GM19240 (cell line): ENCODE data around the gene KDM4C.
"Not testable (repeated sequence)": the region's sequence is repeated elsewhere in the genome, so short reads cannot be mapped to it uniquely, and the experiment has no call there.

Experiments used
- DNase-seq: peaks from one replicate; pipeline ENCODE4 v3.0.0; 2011; ENCODE audit warnings: low spot score; ENCODE audit not compliant: insufficient read length

Gene KDM4C

GRCh38 chr9:6929441-6930215 lies 171.9 kb downstream of the KDM4C start:
- DNase-seq: no peak

- DNase-seq: no peak
Measured at GRCh38 chr9:6930827-6931226, 173.1 kb downstream of the KDM4C start.

- DNase-seq: no peak
Measured at GRCh38 chr9:6931913-6932312, 174.1 kb downstream of the KDM4C start.

DNA sequence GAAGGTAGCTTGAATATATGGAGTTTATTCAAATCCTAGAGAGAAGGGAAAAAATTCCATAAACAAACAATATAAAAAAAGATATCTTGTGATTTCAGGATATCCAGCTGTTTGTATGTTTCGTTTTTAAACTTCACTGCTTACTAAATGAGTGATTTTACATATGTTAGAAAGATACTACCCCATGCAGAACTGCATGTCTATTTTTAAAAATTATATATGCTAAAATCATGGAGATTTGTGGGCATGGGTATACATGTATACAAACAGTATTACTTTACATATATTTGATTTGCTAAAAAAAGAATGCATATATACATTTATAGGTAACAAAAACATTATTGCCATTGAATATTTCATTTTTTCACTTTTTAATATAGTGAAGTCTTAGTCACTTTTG lies 178.3 kb downstream of the KDM4C start:
- DNase-seq: no peak

- no peak for DNase-seq
Measured at GRCh38 chr9:6937209-6937608, 179.4 kb downstream of the KDM4C start.

- no peak for DNase-seq
Measured at GRCh38 chr9:6938447-6938846, 180.7 kb downstream of the KDM4C start.

DNA sequence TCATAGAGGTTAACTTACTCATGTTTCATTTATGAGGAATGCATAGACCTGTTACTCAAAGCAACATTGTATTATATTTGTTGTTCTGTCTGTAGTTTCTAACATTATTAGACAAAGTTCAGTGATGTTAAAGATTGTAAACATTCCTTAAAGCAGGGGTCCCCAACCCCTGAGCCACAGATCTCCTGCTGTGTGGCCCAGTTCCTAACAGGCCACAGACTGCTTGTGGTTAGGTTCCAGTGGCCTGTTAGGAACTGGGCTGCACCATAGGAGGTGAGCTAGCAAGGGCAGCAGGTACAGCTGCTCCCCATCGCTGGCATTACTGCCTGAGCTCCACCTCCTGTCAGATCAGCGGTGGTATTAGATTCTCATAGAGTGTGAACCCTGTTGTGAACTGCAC lies 181.1 kb downstream of the KDM4C start:
- no peak for DNase-seq

DNA sequence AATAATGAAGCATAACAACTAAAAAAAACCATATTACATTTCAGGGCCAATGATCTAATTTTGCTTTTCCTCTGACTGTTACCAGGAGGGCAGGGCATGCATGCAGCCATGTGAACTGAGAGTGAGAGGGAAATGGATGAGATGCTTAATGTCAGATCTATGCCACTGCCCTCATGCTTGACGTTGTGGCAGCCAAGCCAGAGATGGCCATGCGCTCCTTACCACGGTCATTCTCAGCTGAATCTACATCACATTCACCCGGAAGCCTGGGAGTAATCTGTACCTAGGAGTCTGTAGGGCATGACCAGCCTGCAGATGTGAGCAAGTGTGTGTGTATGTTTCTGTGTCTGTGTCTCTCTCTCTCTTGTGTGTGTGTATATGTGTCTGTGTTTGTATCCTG lies 183.7 kb downstream of the KDM4C start:
- no peak for DNase-seq

DNA sequence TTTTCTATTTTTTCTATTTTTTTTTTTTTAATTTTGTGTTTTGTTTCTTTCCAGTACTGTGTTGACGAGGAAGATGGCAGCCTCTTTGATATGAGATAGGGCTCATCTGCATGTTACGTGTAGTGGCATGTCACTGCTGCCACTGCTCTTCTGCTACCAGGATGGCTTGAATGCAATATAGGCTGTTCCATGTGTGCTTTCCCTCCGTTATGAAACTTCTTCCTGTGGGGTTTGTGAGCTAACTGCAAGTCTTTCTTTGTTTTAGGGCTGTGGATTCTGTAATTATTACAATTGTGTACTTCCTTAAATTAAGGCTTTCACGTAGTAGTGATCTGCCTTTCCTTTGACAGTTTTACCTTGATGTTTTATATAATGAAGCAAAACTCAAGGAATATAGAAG lies 184.6 kb downstream of the KDM4C start:
- no peak for DNase-seq

GRCh38 chr9:6943293-6943692 lies 185.5 kb downstream of the KDM4C start:
- DNase-seq: no peak

DNA sequence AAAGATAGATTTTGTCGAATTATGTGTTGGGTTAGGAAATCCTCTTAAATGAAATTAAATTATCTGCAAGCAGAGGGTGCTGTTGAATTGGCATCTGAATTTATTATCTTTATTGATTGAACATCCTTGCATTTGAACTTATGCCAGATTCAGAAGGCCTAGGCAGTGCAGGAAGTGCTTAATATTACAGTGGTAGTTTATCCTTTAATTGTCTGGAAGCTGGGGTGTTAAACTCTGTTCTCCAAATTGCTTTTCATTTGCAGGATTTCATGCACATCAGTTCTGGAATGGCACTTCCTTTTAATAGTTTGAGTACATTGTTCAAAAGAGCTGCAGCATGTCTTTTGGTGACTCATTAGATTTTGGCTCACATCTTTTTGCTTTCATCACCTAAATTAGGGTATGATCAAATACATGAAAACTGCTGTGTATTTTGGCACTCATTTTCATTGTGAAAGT lies 186.3 kb downstream of the KDM4C start:
- no peak for DNase-seq

DNA sequence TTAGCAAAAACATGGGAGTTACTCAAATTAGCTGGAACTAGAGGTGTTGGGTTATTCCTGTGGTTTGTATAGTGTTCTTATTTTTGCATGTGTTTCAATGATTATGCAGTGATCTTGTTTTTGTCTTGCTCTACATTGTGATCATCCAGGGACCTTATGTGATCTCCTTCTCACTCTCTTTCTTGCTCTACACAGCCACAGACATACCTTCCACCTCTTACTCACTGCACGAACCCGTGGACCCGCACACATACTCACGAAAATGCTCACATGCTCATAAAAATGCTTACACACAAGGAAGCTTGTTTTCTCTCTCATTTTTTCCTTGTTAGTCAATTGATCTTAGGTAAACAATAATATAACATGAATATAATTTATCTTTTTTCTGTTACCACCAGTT lies 187.1 kb downstream of the KDM4C start:
- DNase-seq: no peak

DNA sequence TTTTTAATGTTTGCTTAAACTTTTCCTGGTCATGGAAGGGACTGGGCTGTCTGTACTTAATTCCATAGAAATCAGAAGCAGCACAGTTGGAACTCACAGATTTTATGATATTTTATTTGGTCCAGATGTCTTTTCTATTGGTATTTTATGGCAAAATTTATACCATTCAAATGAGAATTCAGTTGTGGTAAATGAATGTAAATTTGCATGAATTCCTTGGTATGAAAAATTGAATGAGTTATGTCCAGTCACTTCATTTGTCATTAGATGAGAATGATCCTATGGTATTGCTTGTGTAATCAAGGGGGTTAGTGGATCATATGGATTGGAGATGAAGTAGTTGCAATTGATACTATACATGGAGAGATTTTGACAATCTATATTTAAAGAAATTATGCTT lies 188.0 kb downstream of the KDM4C start:
- no peak for DNase-seq

DNA sequence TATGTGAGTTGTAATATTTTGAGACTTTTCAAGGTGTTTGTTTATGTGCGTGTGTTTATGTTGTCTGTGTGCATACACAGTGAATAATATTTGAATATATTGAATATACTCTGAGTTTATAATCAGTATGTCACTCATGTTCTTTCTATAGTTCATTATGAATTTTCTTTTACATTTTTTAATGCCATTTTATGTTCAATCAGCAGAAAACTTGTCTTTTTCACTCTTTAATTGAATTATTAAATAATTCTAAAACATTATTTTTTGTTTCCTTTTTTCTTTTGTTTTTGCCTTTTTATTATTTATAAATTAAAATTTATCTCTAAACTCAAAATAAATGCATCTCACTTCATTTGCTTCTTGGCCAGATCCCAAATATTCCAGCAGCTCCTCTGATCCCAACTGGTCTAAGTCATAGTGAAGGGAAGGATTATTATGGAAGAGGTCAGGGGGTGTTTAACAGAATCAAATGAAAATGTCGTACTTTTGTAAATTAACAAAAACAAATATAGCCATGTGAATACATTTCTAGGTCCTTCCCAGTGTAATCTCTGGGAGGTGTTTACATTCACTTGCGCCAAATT lies 188.9 kb downstream of the KDM4C start:
- DNase-seq: no peak

- DNase-seq: not testable (repeated sequence)
Measured at GRCh38 chr9:6948921-6949320, 191.1 kb downstream of the KDM4C start.

DNA sequence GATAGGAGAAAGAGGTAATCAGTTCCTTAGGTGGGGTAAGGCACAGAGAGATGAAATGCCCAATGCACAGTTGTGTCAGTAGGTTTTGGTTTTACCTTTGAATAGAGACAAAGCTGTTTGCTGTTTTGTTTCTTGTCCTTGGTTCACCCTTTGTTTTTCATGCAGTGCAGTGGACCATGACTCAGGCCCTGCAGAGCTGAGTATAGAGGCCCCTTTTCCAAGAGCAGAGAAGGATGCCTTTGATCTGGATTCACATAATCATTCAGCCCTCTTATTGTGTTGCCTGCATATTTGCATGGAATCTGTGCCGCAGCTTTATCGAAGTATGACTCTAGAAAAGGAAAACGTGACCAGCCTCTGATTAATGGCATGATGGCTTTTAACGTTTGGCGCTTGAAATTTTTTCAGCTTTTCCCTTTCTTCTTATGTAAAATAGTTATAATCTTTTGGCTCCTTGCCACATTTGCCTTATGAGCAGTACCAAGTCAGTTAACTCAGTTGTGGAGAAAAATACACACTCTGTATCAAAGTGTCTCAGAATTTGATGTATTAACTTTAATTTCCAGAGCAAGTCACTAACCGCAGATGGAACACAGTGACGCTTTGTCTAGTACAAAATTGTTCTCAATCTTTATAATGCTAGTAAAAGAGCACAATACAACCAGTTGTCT lies 197.6 kb downstream of the KDM4C start:
- DNase-seq: peak; percentile 19

DNA sequence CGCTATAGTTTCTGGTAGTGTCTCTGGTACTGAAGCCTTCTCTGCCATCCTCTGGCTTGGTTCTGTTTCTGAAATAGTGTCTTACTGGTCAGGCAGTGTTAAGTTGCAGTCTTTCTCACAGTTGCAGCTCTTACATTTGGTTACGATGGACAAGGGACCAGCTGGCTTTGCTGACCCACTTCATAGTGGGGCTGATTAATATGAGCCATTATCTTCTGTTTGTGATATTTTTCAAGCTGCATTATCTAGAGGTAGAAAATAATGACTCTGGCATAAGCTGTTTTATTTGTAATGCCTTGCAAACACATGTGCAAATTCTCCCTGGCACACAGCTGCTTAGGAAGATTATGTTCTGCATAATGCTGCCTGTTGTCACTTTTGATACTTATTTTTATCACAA lies 199.1 kb downstream of the KDM4C start:
- no peak for DNase-seq

DNA sequence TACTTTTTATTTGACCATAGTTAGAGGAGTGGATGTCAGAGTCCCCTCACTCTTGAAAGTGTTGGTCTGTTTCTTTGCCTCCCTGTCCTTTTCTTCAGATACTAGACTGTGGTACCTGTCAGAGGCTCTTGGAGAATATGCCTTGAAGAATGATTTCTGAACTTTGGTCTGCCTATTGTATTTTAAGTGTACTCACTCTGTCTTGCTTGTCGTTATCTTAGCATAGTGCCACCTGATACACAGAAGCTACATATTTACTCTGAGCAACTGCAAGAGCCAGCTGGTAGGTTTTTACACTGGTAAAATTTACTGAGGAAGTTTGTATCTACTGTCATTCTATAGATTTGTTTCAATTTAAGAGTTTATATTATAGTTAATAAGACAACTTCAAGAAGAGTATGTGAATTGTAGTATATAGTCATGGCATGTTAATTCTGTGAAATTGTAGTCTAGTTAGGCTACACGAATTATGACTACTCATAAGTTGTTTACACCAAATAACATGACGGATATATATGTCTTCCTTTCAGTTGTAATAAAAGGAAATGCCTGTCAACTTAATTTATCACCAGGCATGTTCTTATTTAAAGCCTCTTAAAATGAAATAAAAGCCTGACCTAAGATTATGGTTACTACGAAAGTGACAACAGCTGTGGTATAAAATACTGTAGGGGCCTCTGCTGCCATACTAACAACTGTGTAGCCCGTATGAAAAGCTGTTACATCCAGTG lies 201.7 kb downstream of the KDM4C start:
- no peak for DNase-seq

DNA sequence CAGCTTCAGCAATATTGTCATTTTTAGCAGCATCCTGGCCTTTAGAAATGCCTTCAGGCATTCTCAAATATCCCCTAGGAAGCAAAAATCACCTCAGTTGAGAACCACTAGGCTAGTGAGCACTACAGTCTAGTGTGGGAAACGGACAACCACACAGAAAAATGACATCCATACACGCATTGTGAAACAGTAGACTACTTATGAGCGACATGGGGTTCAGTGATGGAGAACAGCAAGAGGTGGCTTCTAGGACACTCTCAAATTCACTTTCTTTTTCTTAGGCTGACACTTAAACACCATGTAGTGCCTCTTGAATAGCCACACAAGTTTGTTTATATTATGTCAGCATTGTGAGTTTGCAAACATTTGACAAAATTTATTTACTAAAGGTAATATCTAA lies 203.0 kb downstream of the KDM4C start:
- no peak for DNase-seq

DNA sequence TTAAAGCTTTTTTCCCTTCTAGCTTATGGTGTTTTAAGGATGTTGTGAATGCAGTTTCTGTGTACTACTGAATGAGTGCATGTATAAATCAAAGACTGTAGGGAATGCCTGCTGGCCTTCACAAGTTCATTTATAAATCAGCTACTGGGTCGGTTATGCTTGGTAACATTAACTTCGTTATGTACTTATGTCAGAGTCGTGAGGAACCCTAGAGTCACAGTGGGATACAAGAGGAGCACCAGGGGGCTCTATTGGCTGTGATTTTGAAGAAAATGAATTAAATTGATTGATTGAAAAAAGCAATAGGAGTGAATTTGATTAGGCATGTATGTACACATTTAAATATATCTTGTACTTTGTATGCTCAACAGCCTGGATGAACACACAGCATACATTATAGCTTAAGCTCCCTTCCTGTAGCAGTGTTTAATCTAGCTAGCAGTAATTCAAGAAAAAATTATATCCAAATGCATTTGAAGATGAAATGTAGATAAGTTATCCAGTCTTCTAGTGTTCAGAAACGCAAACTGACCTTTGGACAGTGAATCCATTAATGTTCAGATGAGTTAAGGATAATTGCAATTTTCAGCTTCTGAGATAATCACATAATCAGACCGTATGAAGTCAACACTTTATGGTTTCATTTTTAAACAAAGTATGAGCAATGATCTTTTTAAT lies 204.2 kb downstream of the KDM4C start:
- no peak for DNase-seq

DNA sequence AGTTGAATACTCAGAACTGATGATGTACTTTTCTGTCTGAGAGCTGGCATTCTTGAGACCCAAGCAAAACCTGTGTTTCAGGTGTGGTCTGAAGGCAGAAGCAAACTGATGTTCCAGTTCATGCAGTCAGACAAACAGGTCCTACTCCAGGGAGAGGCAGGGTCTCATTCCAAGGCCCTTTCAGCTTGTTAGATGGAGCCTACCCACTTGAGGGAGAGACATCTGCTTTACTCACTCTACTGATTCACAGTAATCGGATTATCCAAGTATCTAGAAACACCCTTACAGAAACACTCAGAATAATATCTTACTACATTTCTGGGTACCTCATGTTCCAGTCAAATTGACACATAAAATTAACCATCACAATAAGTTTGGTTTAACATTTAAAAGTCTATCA lies 207.8 kb downstream of the KDM4C start:
- DNase-seq: no peak
